Measurements from ENCODE around the gene CALCB. TPM values are rescaled to one million over a fixed set of nuclear protein-coding genes. Genes with fewer than 3 reads are reported as not detected.

Gene CALCB
- total RNA-seq, 2 experiments from 2014 or later = 0.35 to 0.89 TPM

DNA sequence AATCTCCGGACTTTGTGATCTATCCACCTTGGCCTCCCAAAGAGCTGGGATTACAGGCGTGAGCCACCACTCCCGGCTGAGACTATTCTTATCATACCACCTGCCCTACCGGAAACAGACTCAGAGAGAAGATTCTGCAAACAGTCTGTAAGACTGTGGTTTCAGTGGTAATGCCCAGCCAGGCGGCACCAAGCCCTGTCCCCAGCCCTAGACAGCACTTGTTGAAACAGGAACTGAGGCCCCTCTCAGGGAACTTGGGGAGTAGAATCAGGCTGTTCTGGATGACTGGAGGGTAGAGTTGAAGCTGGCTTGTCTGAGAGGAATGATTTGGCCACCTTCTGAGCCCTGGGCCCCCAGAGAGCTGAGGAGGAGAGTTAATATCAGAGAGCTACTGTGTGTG lies 40.0 kb downstream of the CALCB start:
- DNase-seq = peak; percentile 14
- Mint-ChIP-seq H3K36me3 (ENCODE audit: low read depth) (peaks cover 5% of the 10 kb centered on the region), H3K27me3 (peaks cover 31% of the 10 kb centered on the region), H3K4me1 (peaks cover 25% of the 10 kb centered on the region), H3K9me3 (no peaks in the 10 kb centered on the region), H3K27ac (no peak overlapping the region), H3K4me3 (no peak overlapping the region)
- CTCF ChIA-PET = interaction anchor here (1.0 to 3.3 kb wide), 3 partner anchors 13 to 39 kb away, joined by 3 to 11 read pairs (median 6); no protein-coding TSS in a partner anchor
- POLR2A ChIA-PET = interaction anchor here (0.7 kb wide), 1 partner anchor 47 kb away, joined by 10 read pairs; no protein-coding TSS in a partner anchor

DNA sequence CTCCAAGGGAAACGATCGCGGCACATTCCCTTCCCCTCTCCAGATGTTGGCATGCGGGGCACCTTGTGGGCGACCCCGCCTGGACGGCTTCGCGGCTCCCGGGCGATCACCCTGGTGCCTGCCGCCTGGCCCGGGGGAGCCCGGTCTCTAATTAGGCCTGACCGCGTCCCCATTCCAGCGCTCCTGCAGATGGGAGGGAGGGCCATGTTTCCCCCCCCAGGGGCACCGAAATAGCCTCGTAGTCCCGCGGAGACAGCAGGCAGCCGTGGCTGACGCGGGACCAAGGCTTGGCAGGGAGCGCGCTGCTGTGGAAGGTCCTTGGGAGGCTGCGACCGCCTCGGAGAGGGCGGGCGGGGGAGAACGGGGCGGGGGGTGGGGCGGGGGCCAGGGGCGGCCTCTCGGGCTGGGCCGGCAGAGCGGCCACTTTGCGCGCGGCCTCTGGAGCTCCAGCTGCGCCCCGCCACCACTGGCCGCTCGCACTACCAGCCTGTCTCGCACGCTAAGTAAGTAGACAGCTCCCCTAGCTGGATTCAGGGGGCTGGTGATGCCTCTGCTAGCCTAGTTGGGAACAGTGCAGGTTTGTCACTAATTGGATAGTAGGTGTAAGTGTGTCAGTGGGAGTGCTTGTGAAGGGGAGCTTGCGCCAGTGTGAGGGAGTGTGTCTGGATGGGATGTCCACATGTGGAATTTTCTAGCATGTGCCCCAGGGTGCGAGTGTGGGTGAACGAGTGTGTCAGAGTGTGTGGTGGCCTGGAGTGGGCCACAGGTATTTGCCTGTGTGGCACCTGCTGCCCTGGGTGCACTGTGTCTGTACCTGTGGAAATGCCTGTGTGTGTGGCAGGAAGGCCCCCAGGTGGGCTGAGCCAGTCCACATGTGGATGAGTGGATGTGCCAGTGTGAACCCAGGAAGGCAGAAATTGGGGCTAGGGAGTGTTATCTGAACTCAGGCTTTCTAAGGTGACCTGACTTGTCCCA lies 41.4 kb downstream of the CALCB start, which contains the start of gene INSC:
INSC (plus strand) TSS at position 423 of the 975 bp plus-strand sequence. CDS start 34,252 bp downstream, outside the sequence.
- Mint-ChIP-seq H3K27me3 (peaks cover 31% of the 10 kb centered on the region), H3K36me3 (ENCODE audit: low read depth) (peaks cover 5% of the 10 kb centered on the region), H3K4me3 (no peak within 1 kb of the TSS), H3K9me3 (no peaks in the 10 kb centered on the region), H3K4me1 (peaks cover 37% of the 10 kb centered on the region), H3K27ac (no peak within 1 kb of the TSS)
- POLR2A ChIA-PET = no interaction called here
- CTCF ChIA-PET = interaction anchor here (0.9 to 3.3 kb wide), 5 partner anchors 9 to 32 kb away, joined by 3 to 11 read pairs (median 3); no protein-coding TSS in a partner anchor
- DNase-seq = no peak

- ChIA-PET CTCF (interaction anchor here (0.8 to 3.6 kb wide), 6 partner anchors 10 to 172 kb away, joined by 3 to 12 read pairs (median 5); no protein-coding TSS in a partner anchor), POLR2A (no interaction called here)
- H3K4me3 Mint-ChIP-seq = no peak overlapping the region
- H3K4me1 Mint-ChIP-seq = peaks cover 41% of the 10 kb centered on the region
- DNase-seq = no peak
- no peak overlapping the region for H3K27ac Mint-ChIP-seq
- H3K27me3 Mint-ChIP-seq = peaks cover 31% of the 10 kb centered on the region
- H3K36me3 Mint-ChIP-seq (ENCODE audit: low read depth) = peaks cover 5% of the 10 kb centered on the region
- no peaks in the 10 kb centered on the region for H3K9me3 Mint-ChIP-seq
Observed at GRCh38 chr11:15115686-15116085, 42.3 kb downstream of the CALCB start.

DNA sequence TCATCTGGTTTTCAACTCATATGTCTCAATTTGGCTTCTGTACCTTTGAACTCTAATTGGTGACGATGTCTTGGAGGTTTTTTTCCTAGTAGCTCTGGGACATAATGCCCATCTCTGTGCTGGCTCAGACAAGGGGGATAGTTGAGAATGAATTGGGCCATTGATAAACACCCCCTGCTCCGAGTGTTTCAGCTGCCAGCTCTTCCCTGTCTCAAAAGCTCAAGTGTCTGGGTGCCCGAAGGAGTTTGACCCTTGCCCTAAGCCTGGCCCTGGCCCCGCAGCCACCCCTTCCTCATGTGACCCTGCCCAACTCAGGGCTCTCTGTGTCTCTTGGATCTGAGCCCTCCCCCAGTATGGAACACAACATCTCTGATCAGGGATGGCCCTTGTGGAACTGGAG lies 44.4 kb downstream of the CALCB start:
- no peaks in the 10 kb centered on the region for H3K9me3 Mint-ChIP-seq
- H3K27me3 Mint-ChIP-seq = peaks cover 37% of the 10 kb centered on the region
- no peak overlapping the region for H3K4me3 Mint-ChIP-seq
- H3K36me3 Mint-ChIP-seq (ENCODE audit: low read depth) = peaks cover 5% of the 10 kb centered on the region
- H3K27ac Mint-ChIP-seq = no peak overlapping the region
- ChIA-PET POLR2A (no interaction called here), CTCF (interaction anchor here (1.1 to 3.6 kb wide), 7 partner anchors 8 to 43 kb away, joined by 3 to 12 read pairs (median 3); no protein-coding TSS in a partner anchor)
- peaks cover 41% of the 10 kb centered on the region for H3K4me1 Mint-ChIP-seq
- DNase-seq = no peak

GRCh38 chr11:15118431-15118830 lies 45.0 kb downstream of the CALCB start:
- ChIA-PET POLR2A (no interaction called here), CTCF (interaction anchor here (0.9 to 3.6 kb wide), 4 partner anchors 13 to 44 kb away, joined by 3 to 12 read pairs (median 6); no protein-coding TSS in a partner anchor)
- Mint-ChIP-seq H3K27ac (no peak overlapping the region), H3K27me3 (peaks cover 37% of the 10 kb centered on the region), H3K4me3 (no peak overlapping the region), H3K36me3 (ENCODE audit: low read depth) (peaks cover 4% of the 10 kb centered on the region), H3K4me1 (peaks cover 36% of the 10 kb centered on the region), H3K9me3 (no peaks in the 10 kb centered on the region)
- peak; percentile 12 for DNase-seq

- no peak for DNase-seq
- H3K9me3 Mint-ChIP-seq = no peaks in the 10 kb centered on the region
- no peak overlapping the region for H3K27ac Mint-ChIP-seq
- H3K4me3 Mint-ChIP-seq = no peak overlapping the region
- ChIA-PET POLR2A (no interaction called here), CTCF (interaction anchor here (0.9 to 3.6 kb wide), 3 partner anchors 14 to 45 kb away, joined by 3 to 12 read pairs (median 10); no protein-coding TSS in a partner anchor)
- no peaks in the 10 kb centered on the region for H3K36me3 Mint-ChIP-seq (ENCODE audit: low read depth)
- H3K4me1 Mint-ChIP-seq = peaks cover 30% of the 10 kb centered on the region
- H3K27me3 Mint-ChIP-seq = peaks cover 36% of the 10 kb centered on the region
Observed at GRCh38 chr11:15119352-15119751, 46.0 kb downstream of the CALCB start.

DNA sequence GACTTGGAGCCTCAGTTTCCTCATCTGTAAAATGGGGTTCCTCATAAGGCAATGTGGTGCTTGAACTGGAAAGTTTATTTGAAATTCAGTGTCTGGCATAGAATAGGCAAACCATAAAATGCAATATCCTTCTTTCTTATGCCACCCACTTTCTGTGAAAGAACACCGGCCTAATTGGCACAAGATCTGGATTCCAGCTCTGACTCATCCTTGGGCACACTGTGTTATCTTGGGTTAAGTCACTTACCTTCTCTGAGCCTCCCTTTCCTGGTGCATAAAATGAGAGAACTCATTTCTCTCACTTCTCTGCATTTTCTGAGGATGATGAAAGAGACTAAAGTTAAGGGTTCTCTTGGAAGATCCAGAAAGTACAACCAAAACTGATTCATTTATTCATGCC lies 46.4 kb downstream of the CALCB start:
- H3K27me3 Mint-ChIP-seq = peaks cover 37% of the 10 kb centered on the region
- DNase-seq = no peak
- H3K4me1 Mint-ChIP-seq = peaks cover 29% of the 10 kb centered on the region
- no peaks in the 10 kb centered on the region for H3K36me3 Mint-ChIP-seq (ENCODE audit: low read depth)
- no peaks in the 10 kb centered on the region for H3K9me3 Mint-ChIP-seq
- no peak overlapping the region for H3K4me3 Mint-ChIP-seq
- CTCF ChIA-PET = no interaction called here
- POLR2A ChIA-PET = no interaction called here
- H3K27ac Mint-ChIP-seq = no peak overlapping the region

- POLR2A ChIA-PET = no interaction called here
- H3K9me3 Mint-ChIP-seq = no peaks in the 10 kb centered on the region
- H3K36me3 Mint-ChIP-seq (ENCODE audit: low read depth) = no peaks in the 10 kb centered on the region
- H3K27ac Mint-ChIP-seq = no peak overlapping the region
- CTCF ChIA-PET = interaction anchor here (1.0 to 2.5 kb wide), 3 partner anchors 13 to 22 kb away, joined by 3 to 7 read pairs (median 4); no protein-coding TSS in a partner anchor
- DNase-seq = no peak
- H3K27me3 Mint-ChIP-seq = peaks cover 23% of the 10 kb centered on the region
- H3K4me3 Mint-ChIP-seq = no peak overlapping the region
- peaks cover 12% of the 10 kb centered on the region for H3K4me1 Mint-ChIP-seq
Observed at GRCh38 chr11:15123849-15124248, 50.5 kb downstream of the CALCB start.

GRCh38 chr11:15124528-15124927 lies 51.1 kb downstream of the CALCB start:
- Mint-ChIP-seq H3K27ac (no peak overlapping the region), H3K9me3 (no peaks in the 10 kb centered on the region), H3K27me3 (peaks cover 23% of the 10 kb centered on the region), H3K36me3 (ENCODE audit: low read depth) (no peaks in the 10 kb centered on the region), H3K4me3 (no peak overlapping the region), H3K4me1 (peaks cover 5% of the 10 kb centered on the region)
- no peak for DNase-seq
- ChIA-PET POLR2A (no interaction called here), CTCF (interaction anchor here (0.8 to 3.1 kb wide), 4 partner anchors 10 to 78 kb away, joined by 3 to 11 read pairs (median 5); partner anchors contain the start of gene INSC)

DNA sequence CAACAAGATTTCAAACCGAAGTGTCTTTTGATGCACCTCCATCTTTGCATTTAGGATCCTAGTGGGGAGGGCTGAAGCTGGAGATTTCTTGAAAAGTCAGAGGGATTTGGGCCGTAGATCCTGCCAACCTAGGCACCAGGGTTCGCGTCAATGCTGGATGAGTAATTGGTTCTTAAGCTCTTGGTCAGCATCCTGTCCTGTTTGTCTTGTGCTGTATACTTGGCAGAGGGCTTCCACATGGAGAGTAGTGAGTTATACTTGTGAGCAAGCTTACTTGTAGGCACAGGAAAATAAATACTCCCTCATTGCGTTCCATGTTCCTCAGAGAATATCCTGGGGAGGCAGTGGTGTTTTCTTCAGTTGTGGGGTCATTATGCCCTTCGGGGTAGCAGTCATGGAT lies 53.9 kb downstream of the CALCB start:
- Mint-ChIP-seq H3K27ac (no peak overlapping the region), H3K9me3 (no peaks in the 10 kb centered on the region), H3K27me3 (peaks cover 33% of the 10 kb centered on the region), H3K4me1 (no peaks in the 10 kb centered on the region), H3K36me3 (ENCODE audit: low read depth) (no peaks in the 10 kb centered on the region), H3K4me3 (no peak overlapping the region)
- ChIA-PET POLR2A (interaction anchor here (0.6 kb wide), 1 partner anchor 56 kb away, joined by 3 read pairs; no protein-coding TSS in a partner anchor), CTCF (interaction anchor here (0.6 to 3.1 kb wide), 5 partner anchors 10 to 803 kb away, joined by 3 to 11 read pairs (median 4); partner anchors contain the start of gene INSC)
- no peak for DNase-seq

All from activated CD4-positive, alpha-beta T cell treated with anti-CD3 and anti-CD28 coated beads, Interleukin-2, amount 10 ng/mL, durations not matched to agents 7 days and 5 days (primary cell).